Left ventricle myocardium superior (tissue), 1 donor: ENCODE measurements around the gene GLB1L2. TPM values are rescaled to one million over a fixed set of nuclear protein-coding genes. Genes with fewer than 3 reads are reported as not detected.
"Not testable (repeated sequence)": the region's sequence is repeated elsewhere in the genome, so short reads cannot be mapped to it uniquely, and the experiment has no call there.

Source experiments
- ATAC-seq: fragments of 200-7000 bp; cut with Tn5 transposase; one replicate; pipeline ENCODE4 v1.9.1; 2020; ENCODE audit warnings: mild to moderate bottlenecking, moderate library complexity
- DNase-seq: peaks from one replicate; pipeline ENCODE4 v3.0.0-alpha.2; 2020
- intact Hi-C: fragments of 100-400 bp; cut with micrococcal nuclease; formaldehyde crosslinking; loops from one replicate; pipeline ENCODE4 v1.11.0; 2022
- long read RNA-seq: library from polyadenylated mRNA; unstranded; transcript quantifications from one replicate; pipeline ENCODE4 v2.0.0, GENCODE V29; 2021
- total RNA-seq: library from RNA; stranded (reverse); fragmentation: NEBNext Ultra II Directional; extraction: Animal tissue kit (Norgen Biotek cat#: 25700); gene quantifications from one replicate; pipeline ENCODE4 v1.2.1, GENCODE V29; 2021
- donor health status: DM: no; HTN: yes; CAD: no; lungs with severe emphysema.

The GLB1L2 gene, protein sequence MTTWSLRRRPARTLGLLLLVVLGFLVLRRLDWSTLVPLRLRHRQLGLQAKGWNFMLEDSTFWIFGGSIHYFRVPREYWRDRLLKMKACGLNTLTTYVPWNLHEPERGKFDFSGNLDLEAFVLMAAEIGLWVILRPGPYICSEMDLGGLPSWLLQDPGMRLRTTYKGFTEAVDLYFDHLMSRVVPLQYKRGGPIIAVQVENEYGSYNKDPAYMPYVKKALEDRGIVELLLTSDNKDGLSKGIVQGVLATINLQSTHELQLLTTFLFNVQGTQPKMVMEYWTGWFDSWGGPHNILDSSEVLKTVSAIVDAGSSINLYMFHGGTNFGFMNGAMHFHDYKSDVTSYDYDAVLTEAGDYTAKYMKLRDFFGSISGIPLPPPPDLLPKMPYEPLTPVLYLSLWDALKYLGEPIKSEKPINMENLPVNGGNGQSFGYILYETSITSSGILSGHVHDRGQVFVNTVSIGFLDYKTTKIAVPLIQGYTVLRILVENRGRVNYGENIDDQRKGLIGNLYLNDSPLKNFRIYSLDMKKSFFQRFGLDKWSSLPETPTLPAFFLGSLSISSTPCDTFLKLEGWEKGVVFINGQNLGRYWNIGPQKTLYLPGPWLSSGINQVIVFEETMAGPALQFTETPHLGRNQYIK
- total RNA-seq = 0.37 TPM
- long read RNA-seq, partial matches to known transcripts = 0 of 1 reads
- long read RNA-seq, other reads (novel, unspliced or antisense) = 1 of 1 reads

DNA sequence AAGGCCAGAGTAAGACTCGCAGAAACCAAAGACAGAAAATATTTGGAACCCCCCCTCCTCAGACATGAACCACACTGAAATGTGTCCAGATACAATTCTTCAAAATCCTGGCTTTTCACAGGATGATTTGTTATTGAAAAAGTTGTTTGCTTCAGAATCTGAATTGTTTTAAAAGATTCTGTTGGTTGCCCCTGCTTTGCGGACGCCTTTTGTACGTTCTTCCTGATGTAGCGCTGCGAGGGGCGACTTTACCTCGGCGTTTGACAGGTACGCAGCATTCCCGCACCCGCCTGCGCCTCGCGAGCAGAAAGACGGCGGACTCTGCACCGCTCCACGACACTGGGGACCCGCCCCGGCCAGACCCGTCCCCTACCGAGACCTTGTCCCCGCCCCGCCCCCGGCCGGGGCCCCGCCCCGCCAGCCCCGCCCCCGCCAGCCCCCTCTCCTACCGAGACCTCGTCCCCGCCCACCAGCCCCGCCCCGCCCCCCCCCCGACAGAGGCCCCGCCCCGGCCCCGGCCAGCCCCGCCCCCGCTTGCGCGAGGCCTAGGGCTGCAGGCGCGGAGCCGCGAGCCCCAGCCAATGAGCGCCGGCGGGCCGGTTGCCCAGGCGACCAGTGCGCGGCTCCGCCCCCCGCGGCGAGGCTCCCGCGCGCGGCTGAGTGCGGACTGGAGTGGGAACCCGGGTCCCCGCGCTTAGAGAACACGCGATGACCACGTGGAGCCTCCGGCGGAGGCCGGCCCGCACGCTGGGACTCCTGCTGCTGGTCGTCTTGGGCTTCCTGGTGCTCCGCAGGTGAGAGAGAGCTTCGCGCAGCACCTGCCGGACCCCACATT is at the start of gene GLB1L2:
GLB1L2 (plus strand) TSS at position 635 of the 835 bp plus-strand sequence; CDS start at position 709, 74 bp downstream.
- ATAC-seq = peak; percentile 94
- DNase-seq = peak; percentile 86
- intact Hi-C loops = no loop called here

DNA sequence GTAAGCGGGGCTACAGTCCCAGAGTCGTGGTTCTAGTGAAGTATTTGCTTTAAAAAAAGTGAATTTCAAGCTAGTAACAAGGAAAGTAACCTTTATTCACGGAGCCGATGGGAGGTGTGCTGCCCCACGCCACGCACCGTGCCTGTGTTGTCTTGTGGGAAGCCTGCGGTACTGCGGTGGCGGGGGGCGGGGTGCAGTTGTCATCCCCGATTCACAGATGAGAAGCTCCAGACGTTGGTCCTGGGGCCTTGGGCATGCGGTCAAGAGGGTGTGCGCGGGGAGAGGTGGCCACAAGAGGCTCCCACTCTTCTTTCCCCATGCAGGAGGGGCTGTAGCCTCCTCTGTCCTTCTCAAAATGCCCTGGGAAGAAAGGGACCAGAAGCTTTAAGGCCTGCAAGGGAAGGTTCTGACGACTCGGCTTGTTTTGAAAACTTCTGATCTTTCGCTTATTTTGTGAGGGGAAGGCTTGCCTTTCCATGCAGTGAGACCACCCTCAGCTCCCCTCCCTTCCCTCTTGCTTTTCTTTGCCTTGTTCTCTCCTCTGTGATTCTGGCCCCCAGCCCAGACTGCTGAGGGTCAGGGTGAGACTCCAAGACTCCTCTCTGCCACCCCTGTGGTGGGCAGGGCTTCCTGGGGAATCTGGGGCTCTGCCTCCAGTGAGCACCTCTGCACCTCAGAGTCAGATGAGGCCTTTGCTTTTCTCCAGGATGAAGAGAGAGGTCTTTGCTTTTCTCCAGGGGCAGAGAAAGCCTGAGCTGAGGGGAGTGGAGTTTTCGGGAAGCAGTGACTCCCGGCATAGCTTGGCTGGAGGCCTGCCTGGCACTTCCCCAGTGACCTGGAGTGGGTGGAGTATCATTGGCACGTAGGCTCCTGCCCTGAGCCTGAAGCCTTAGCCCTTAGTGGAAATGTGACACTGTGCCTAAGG is 49.4 kb upstream of the GLB1L2 start:
- peak; percentile 62 for DNase-seq
- intact Hi-C loops = no loop called here
- peak; percentile 81 for ATAC-seq

DNA sequence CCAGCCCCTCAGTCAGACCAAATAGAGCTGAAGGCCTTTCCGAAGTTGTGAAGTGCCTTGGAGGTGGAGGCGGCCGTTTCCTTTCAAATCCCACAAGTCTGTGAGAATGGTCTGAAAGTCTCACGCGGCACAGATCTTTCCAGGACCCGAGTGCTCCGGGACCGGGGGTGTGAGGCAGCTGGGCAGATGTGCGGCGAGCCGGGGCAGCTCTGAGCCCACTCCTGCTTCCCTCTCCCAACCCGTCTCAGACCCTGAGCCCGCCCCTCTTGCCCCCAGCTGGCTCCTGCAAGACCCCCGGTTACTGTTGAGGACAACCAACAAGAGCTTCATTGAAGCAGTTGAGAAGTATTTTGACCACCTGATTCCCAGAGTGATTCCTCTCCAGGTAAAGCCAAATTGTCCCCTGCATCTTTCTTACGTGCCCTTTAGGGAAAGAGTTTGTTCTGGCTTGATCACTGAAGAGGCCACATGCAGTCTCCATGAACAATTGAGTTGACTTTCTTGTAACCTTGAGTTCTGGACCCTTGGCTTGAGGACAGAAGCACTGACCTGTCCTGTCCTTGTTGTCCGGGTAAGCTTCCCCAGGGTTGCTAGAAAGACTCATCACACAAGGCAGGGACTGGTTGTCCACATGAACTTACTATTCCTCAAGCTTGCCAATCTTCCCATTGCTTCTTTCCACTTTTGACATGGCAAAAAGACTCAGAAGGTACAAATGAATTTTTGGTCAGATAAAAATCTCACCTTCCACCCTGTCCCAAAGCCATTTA is 48.1 kb upstream of the GLB1L2 start:
- ATAC-seq (no peak), DNase-seq (no peak)
- intact Hi-C loops = no loop called here

DNA sequence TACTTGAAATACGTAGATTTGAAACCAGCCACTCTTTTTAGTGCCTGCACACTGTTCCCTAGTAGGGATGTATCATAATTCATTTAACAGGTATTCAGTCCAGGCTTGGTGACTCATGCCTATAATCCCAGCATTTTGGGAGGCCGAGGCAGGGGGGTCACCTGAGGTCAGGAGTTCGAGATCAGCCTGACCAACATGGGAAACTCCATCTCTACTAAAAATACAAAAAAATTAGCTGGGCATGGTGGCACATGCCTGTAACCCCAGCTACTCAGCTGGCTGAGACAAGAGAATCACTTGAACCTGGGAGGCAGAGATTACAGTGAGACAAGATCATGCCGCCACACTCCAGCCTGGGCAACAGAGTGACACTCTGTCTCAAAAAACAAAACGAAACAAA is 47.4 kb upstream of the GLB1L2 start:
- ATAC-seq, DNase-seq, intact Hi-C loops: not testable (repeated sequence)

DNA sequence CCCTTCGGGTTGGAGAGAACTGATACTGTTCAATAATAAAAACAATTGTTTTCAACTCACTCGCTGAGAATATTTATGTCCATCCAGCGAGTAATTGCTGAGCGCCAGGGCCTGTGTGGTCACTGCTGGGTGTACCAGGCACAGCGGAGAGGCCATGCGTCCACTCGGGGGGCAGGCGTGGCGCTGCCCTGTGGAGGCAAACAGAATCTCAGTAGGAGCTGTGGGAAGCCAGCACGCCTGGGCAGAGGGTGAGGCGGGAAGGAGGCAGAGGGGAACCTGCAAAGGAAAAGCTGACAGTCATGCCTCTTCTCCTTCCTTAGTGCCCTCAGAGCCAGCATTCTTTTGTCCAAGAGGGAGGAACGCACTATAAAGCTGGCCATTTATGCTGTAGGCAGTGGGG is 44.2 kb upstream of the GLB1L2 start:
- ATAC-seq = no peak
- intact Hi-C loops = no loop called here
- no peak for DNase-seq

DNA sequence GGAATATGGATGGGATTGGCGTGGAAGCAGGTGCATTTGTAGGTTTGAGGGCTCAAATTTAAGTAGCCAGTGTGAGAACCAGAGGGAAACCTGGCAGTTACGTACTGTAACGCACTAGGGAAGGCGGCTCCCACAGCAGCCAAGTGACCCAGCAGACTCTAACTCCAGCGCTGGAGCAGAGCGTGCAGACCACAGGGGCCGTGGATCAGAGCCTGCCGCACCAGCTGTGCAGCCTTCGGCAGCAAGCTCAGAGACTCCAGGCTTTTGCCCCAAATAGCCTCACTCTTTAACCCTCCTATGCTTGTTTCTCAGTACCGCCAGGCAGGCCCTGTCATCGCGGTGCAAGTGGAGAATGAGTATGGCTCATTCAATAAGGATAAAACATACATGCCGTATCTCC is 43.3 kb upstream of the GLB1L2 start:
- intact Hi-C loops = no loop called here
- ATAC-seq (no peak), DNase-seq (no peak)

DNA sequence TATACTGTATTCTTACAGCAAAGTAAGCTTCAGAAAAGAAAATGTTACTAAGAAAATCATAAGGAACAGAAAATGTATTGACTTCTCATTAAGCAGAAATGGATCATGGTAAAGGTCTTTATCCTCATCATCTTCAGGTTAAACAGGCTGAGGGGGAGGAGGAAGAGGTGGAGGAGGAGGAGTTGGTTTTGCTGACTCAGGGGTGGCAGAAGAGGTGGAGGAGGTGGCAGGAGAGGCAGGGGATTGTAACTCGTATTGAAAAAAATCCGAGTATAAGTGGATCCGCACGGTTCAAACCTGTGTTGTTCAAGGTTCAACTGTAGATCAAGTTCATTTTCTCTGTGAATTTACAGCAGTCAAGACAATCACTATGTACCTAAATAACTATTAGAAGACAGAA is 42.6 kb upstream of the GLB1L2 start:
- no peak for ATAC-seq
- no peak for DNase-seq
- intact Hi-C loops = no loop called here

DNA sequence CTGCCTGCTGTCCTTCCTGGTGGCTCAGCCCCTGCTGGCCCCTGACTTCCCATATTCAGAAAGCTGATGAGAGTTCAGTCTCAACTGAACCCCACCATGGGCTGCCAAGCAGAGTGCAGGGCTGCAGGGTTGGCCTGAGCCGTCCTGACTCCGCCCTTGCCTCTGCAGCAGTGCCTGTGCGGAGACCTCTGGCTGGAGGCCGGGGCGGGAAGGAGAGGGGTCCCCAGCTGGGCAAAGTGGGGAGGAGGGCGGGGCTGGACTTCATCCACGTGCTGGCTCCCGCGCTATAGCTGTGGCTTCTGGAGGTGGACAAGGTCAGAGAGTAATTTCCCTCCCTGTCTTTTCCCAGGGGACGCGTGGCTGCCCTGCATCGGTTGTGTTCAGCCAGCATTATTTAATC is 42.0 kb upstream of the GLB1L2 start:
- peak; percentile 55 for DNase-seq
- intact Hi-C loops = no loop called here
- peak; percentile 47 for ATAC-seq

DNA sequence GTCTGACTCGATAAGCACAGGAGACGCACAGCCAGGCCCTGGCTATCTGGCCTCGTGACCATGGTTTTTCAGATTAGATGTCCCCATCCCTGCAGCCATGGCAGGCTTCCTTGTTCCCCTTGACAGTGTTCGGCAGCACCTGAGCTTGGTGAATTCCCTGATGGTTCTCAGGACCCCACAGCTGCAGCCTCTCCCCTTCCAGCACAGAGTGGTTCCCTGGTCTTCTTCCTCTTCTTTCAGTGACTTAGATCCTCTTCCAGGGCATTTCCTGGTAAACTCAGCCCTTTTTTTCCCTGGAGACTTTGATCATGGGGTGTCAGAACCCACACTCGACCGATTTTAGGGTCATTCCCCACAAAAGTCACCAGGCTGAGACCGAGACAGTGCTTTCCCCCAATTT is 41.1 kb upstream of the GLB1L2 start:
- ATAC-seq = peak; percentile 19
- DNase-seq = no peak
- intact Hi-C loops = no loop called here

DNA sequence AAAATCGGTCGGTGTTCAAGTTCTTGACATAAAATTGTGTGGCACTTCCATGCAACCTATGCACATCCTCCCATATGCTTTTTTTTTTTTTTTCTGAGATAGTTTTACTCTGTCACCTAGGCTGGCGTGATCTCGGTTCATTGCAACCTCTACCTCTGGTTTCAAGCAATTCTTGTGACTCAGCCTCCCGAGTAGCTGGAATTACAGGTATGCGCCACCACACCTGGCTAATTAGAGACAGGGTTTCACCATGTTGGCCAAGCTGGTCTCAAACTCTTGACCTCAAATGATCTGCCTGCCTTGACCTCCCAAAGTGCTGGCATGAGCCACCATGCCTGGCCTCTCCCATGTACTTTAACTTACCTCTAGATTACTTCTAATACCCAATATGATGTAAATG is 40.6 kb upstream of the GLB1L2 start:
- ATAC-seq = no peak
- no peak for DNase-seq
- intact Hi-C loops = no loop called here

DNA sequence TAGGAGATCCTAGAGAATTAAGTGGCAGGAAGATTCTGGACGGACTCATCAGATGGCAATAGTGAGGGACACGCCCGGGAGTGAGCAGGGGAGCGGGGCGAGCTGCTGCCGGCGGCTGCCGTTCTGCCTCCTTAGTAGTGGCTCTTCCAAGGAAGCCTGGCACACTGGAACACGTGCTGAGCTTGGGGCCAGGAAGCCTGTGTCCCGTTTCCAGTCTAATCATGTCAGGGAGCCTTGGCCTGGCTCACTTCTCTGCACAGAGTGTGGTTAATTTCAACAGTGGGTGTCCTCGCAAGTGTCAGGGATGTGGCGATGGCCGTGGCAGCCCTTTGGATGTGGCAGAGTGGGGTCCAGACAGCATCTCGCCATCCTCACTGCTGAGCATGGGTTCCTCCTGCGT is 39.1 kb upstream of the GLB1L2 start:
- no peak for ATAC-seq
- intact Hi-C loops = no loop called here
- DNase-seq = no peak

DNA sequence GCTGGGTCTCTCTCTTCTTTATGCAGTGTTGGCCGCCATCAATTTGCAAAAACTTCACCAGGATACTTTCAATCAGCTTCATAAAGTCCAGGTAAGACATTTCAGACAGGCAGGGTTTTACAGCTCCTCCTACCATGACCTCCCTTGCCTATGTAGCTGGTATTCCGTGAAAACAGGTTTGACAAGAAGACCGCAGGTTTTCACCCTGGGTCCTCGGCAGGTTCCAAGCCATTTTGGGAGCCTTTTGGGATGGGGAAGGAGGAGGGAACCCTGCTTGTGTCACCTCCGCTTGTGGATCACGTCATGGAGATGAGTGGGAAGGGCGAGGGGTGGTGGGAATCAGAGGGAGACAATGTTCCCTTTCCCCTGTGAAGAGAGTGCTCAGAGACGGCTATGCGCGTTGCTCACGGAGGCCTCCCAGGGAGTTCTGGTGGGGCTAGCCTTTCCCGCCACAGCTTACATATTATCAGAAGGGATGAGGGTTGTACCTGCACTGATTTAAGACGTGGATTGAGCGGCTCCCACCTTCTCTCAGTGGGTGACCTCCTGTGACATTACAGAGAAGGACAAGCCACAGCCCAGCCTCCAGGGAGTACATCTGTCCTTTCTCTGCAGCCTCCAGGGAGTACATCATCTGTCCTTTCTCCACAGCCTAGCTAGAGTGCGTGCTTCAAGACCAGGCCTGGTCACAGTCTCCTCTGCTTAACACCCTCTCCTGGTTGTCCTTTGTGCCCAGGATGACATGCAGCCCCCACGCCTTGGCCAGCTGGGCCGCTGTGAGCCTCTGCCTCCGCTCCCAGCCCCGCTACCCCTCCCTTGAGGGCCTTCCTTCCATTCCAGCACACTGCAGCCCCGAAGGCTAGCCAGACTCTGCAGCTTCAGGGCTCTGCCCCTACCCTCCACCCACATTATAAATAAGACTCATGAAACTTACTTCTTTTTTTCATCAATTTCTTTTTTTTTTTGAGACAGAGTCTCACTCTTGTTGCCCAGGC is 38.4 kb upstream of the GLB1L2 start:
- DNase-seq (no peak), ATAC-seq (no peak)
- intact Hi-C loops = no loop called here

DNA sequence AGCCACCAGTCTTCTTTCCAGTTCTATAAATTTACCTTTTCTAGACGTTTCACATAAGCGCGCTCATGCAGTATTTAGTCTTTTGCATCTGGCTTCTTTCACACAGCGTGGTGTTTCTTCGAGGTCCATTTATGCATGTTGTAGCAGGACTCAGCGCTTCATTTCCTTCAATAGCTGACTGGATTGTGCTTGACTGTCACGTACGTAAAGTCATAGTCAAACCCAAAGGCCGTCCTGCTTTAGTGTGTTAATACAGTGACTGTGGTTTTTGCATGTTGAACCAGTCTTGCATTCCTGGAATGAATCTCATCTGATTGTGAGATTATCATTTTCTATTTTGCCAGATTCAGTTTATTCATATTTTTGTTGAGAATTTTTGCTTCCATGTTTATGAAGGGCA is 37.1 kb upstream of the GLB1L2 start:
- intact Hi-C loops = no loop called here
- ATAC-seq = no peak
- no peak for DNase-seq

DNA sequence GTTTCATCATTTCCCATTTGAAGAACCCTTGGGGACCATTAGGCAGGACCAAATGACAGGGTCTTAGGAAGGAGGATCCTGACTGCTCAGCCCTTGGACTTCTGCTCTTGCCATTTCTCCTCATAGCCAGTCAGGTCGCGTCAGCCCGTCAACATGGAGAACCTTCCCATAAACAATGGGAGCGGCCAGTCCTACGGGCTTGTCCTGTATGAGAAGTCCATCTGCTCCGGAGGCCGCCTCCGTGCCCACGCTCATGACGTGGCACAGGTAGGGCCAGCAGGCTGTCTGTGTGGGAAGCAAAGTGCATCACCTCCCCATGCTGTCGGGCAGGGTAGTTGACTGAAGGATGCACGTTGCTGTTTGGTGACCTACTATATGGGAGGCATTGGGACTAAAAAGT is 19.6 kb upstream of the GLB1L2 start:
- DNase-seq (no peak), ATAC-seq (no peak)
- intact Hi-C loops = no loop called here

DNA sequence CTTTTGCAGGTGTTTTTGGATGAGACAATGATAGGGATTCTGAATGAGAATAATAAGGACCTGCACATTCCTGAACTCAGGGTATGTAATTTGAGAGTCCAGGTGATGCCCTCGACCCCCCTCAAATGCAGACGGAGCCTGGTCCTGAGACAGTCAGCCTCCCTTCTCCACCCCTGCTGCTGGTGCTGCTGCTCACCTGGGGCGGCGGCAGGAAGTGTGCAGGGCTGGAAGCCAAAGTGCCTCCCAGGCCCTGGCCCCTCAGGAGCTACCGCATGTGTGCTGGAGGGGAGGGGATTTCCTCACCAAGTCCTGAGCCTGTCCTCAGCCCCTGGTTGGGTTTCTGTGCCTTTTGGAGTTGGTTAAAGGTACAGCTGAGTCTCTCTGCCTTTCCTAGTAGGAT is 19.0 kb upstream of the GLB1L2 start:
- ATAC-seq (no peak), DNase-seq (no peak)
- intact Hi-C loops = no loop called here

DNA sequence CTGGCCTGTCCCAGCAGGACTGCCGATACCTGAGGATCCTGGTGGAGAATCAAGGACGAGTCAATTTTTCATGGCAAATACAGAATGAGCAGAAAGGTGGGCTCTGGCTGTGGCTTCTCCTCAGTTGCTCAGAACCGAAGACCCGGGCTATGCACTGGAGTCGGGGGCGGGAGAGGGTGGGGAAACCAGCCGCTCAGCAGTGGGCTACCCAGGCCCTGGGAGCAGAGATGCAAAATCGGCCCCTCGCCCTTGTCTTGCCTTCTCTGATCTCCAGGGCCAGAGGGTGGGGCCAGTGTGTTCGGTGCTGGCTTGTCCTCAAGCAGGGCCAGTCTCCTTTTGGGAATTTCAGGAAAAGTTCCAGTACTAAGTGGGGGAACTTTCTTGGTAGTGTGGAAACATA is 18.4 kb upstream of the GLB1L2 start:
- intact Hi-C loops = no loop called here
- no peak for ATAC-seq
- no peak for DNase-seq
